Mesenchymal stem cell (in vitro differentiated cells and primary cell): ENCODE results near the gene MTOR.

Experiments
- DNase-seq: peaks from one replicate; pipeline ENCODE4 v3.0.0-alpha.2; 2013
- H2AFZ ChIP-seq: one replicate; pipeline ENCODE4 v1.6.1; 2013; ENCODE audit warnings: low read depth, mild to moderate bottlenecking, control low read depth, inconsistent platforms, low read length, moderate library complexity
- H2AK5ac ChIP-seq: 2 replicates; pipeline ENCODE4 v1.6.1; 2013; ENCODE audit warnings: low read length, moderate library complexity, mild to moderate bottlenecking, inconsistent platforms; ENCODE audit not compliant: severe bottlenecking
- H2BK120ac ChIP-seq: one replicate; pipeline ENCODE4 v1.6.1; 2013; ENCODE audit warnings: low read depth, mild to moderate bottlenecking, inconsistent platforms, low read length, moderate library complexity
- H2BK12ac ChIP-seq, 2 experiments: one replicate each; pipeline ENCODE4 v1.6.1; 2013; ENCODE audit warnings: inconsistent platforms in 2 of 2, low read length in 2 of 2, mild to moderate bottlenecking in 2 of 2, moderate library complexity in 2 of 2, control low read depth in 1 of 2
- H2BK15ac ChIP-seq: one replicate; pipeline ENCODE4 v1.6.1; 2013; ENCODE audit warnings: mild to moderate bottlenecking, low read depth, inconsistent platforms; ENCODE audit not compliant: poor library complexity, severe bottlenecking
- H2BK5ac ChIP-seq: 2 replicates; pipeline ENCODE4 v1.6.1; 2013; ENCODE audit warnings: low read depth, mild to moderate bottlenecking, low read length, control low read depth, inconsistent platforms; ENCODE audit not compliant: poor library complexity, severe bottlenecking
- H3K14ac ChIP-seq, 2 experiments: one replicate each; pipeline ENCODE4 v1.6.1; 2013; ENCODE audit warnings: inconsistent platforms in 2 of 2, low read length in 2 of 2, control low read depth in 1 of 2, mild to moderate bottlenecking in 1 of 2, moderate library complexity in 1 of 2
- H3K18ac ChIP-seq, 2 experiments: one replicate each; pipeline ENCODE4 v1.6.1; 2013; ENCODE audit warnings: inconsistent platforms in 2 of 2, low read length in 2 of 2, control low read depth in 1 of 2, low read depth in 1 of 2, mild to moderate bottlenecking in 1 of 2
- H3K23ac ChIP-seq, 2 experiments: one replicate each; pipeline ENCODE4 v1.6.1; 2013; ENCODE audit warnings: inconsistent platforms in 2 of 2, low read length in 2 of 2, mild to moderate bottlenecking in 2 of 2, moderate library complexity in 2 of 2, control low read depth in 1 of 2
- H3K27ac ChIP-seq: 2 replicates; pipeline ENCODE4 v1.5.1; 2013; ENCODE audit warnings: mild to moderate bottlenecking, moderate library complexity, low read length, control low read depth, inconsistent platforms; ENCODE audit not compliant: poor library complexity, severe bottlenecking
- H3K27me3 ChIP-seq, 2 experiments: 2 replicates each; pipeline versions ENCODE4 v1.6.1 to v1.7.0; 2013; ENCODE audit warnings: low read length in 2 of 2, mild to moderate bottlenecking in 2 of 2, moderate library complexity in 2 of 2, control low read depth in 1 of 2, inconsistent platforms in 1 of 2; ENCODE audit not compliant: control insufficient read depth in 1 of 2, insufficient read depth in 1 of 2
- H3K36me3 ChIP-seq, 2 experiments: 2 replicates each; pipeline versions ENCODE4 v1.6.1 to v1.7.0; 2013; ENCODE audit warnings: low read length in 2 of 2, control low read depth in 1 of 2, inconsistent platforms in 1 of 2, low read depth in 1 of 2, mild to moderate bottlenecking in 1 of 2; ENCODE audit not compliant: insufficient read depth in 2 of 2, control insufficient read depth in 1 of 2
- H3K4ac ChIP-seq, 2 experiments: one replicate each; pipeline ENCODE4 v1.6.1; 2013; ENCODE audit warnings: inconsistent platforms in 2 of 2, low read length in 2 of 2, mild to moderate bottlenecking in 2 of 2, moderate library complexity in 2 of 2, control low read depth in 1 of 2, low read depth in 1 of 2
- H3K4me1 ChIP-seq: 2 replicates; pipeline ENCODE4 v1.6.1; 2013; ENCODE audit warnings: low read depth, low read length, control low read depth; ENCODE audit not compliant: control insufficient read depth, insufficient read depth
- H3K4me2 ChIP-seq: 2 replicates; pipeline ENCODE4 v1.6.1; 2013; ENCODE audit warnings: low read length, mild to moderate bottlenecking, inconsistent platforms; ENCODE audit not compliant: poor library complexity, severe bottlenecking
- H3K4me3 ChIP-seq, 2 experiments: 2 replicates each; pipeline versions ENCODE4 v1.5.1 to v1.7.0; 2013; ENCODE audit warnings: low read length in 2 of 2, mild to moderate bottlenecking in 2 of 2, control low read depth in 1 of 2, low read depth in 1 of 2; ENCODE audit not compliant: insufficient read depth in 1 of 2
- H3K79me1 ChIP-seq: replicated peaks from 2 replicates; pipeline ENCODE4 v1.6.1; 2013; ENCODE audit warnings: mild to moderate bottlenecking, control low read depth, low read length, inconsistent platforms; ENCODE audit not compliant: poor library complexity, severe bottlenecking
- H3K9ac ChIP-seq: 2 replicates; pipeline ENCODE4 v1.7.0; 2013; ENCODE audit warnings: mild to moderate bottlenecking, low read length, moderate library complexity
- H3K9me3 ChIP-seq: 2 replicates; pipeline ENCODE4 v1.7.0; 2013; ENCODE audit warnings: mild to moderate bottlenecking, low read length; ENCODE audit not compliant: control insufficient read depth
- H4K8ac ChIP-seq: one replicate; pipeline ENCODE4 v1.6.1; 2013; ENCODE audit warnings: inconsistent platforms, mild to moderate bottlenecking, low read length, moderate library complexity
- H4K91ac ChIP-seq: one replicate; pipeline ENCODE4 v1.6.1; 2013; ENCODE audit warnings: mild to moderate bottlenecking, low read length, inconsistent platforms
- WGBS: methylation state at CpG from one replicate; pipeline ENCODE4 v1.1.7; 2013; ENCODE audit warnings: mixed read lengths; 5-methylcytosine and 5-hydroxymethylcytosine counted together

MTOR gene

DNA sequence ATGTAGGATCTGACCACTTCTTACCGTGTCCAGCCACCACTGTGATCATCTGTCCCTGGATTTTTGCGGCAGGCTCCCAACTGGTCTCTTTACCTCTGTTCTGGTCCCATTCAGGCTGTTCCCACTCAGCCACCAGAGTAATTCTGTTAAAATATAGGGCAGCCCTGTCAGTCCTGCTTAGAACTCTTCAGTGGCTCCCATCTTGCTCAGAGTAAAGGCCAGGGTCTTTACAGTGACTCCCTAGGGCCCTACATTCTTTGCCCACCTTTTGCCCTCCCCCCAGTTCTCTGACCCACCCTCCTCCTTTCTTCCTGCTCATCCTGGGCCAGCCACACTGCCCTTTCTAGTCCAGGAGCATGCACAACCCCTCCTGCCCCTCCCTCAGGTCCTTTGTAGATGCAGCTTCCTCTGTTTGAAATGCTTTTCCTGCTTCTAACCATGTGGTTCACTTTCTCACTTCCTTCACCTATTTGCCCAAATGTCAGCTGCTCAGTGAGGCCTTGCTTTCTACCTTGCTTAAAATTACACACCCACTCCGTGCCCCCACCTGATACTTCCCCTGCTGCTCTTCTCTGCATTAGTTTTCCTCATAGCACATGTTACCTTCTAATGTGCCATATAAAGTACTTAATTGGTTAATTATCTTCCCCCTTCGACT lies 18.5 kb upstream of the MTOR start:
- H3K23ac ChIP-seq = no peak overlapping the region
- H3K4me2 ChIP-seq = no peak overlapping the region
- H2AK5ac ChIP-seq = no peak overlapping the region
- peaks cover 52% of the 10 kb centered on the region for H3K79me1 ChIP-seq
- no peak overlapping the region for H4K8ac ChIP-seq
- peaks cover 3% of the 10 kb centered on the region for H3K4me1 ChIP-seq
- WGBS = 96% methylated on average over 4 of the region's 4 CpGs
- H4K91ac ChIP-seq = no peak overlapping the region
- no peak overlapping the region for H3K4ac ChIP-seq
- no peak overlapping the region for H2BK5ac ChIP-seq
- no peak overlapping the region for H3K18ac ChIP-seq
- H2AFZ ChIP-seq = no peak overlapping the region
- no peaks in the 10 kb centered on the region for H3K9me3 ChIP-seq
- DNase-seq = no peak
- H3K4me3 ChIP-seq = no peak overlapping the region
- no peaks in the 10 kb centered on the region for H3K27me3 ChIP-seq
- no peak overlapping the region for H3K9ac ChIP-seq
- H2BK12ac ChIP-seq = no peak overlapping the region
- H2BK15ac ChIP-seq = no peak overlapping the region
- no peak overlapping the region for H2BK120ac ChIP-seq
- no peak overlapping the region for H3K27ac ChIP-seq
- peaks cover 14 to 19% of the 10 kb centered on the region in 2 experiments for H3K36me3 ChIP-seq
- H3K14ac ChIP-seq = no peak overlapping the region

DNA sequence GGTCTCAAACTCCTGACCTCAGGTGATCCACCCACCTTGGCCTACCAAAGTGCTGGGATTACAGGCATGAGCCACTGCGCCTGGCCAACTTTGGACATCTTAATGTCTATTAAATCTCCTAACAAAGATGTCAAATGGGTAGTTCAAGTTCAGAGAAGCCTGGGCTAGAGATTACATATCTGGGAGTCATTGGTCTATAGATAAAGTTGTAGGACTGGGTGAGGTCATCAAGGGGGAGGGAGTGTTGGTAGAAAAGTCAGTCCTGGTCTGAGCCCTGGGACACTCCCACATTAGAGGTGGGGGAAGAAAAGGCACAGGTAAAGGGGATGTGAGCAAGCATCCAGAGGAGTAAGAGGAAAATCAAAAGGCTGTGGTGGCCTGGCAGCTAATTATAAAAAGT lies 17.3 kb upstream of the MTOR start:
- H3K27ac ChIP-seq = no peak overlapping the region
- no peak overlapping the region for H2BK5ac ChIP-seq
- no peak overlapping the region for H3K4me2 ChIP-seq
- no peak overlapping the region for H4K91ac ChIP-seq
- H3K9me3 ChIP-seq = no peaks in the 10 kb centered on the region
- no peak overlapping the region for H3K23ac ChIP-seq
- H3K36me3 ChIP-seq = peaks cover 7 to 18% of the 10 kb centered on the region in 2 experiments
- no CpG with 5 or more reads among the region's 1 CpG for WGBS
- no peak overlapping the region for H3K4ac ChIP-seq
- H3K14ac ChIP-seq = no peak overlapping the region
- H2BK15ac ChIP-seq = no peak overlapping the region
- DNase-seq = no peak
- H4K8ac ChIP-seq = no peak overlapping the region
- H2AFZ ChIP-seq = no peak overlapping the region
- H3K79me1 ChIP-seq = peaks cover 47% of the 10 kb centered on the region
- H3K18ac ChIP-seq = no peak overlapping the region
- H3K4me1 ChIP-seq = peaks cover 2% of the 10 kb centered on the region
- H3K4me3 ChIP-seq = no peak overlapping the region
- no peak overlapping the region for H2BK120ac ChIP-seq
- no peak overlapping the region for H2AK5ac ChIP-seq
- no peaks in the 10 kb centered on the region for H3K27me3 ChIP-seq
- no peak overlapping the region for H2BK12ac ChIP-seq
- H3K9ac ChIP-seq = no peak overlapping the region

DNA sequence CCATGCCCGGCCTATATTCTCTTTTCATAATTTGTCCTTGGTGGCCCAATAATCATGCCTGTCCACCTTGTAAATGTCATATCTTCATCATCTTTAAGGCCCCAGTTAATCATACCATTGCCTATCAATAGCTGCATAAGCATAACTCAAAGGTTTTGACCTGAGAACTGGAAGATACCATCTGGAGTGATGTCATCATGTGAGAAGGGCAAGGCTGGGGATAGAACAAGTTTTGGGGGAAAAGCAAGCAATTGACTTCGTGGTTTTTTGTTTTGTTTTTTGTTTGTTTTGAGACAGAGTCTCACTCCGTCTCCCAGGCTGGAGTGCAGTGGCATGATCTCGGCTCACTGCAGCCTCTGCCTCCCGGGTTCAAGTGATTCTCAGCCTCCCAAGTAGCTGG lies 16.8 kb upstream of the MTOR start:
- H3K4me2 ChIP-seq = no peak overlapping the region
- H3K9me3 ChIP-seq = no peaks in the 10 kb centered on the region
- no peak overlapping the region for H3K9ac ChIP-seq
- no peak overlapping the region for H2BK5ac ChIP-seq
- DNase-seq = no peak
- no peak overlapping the region for H2AK5ac ChIP-seq
- 86% methylated on average over 5 of the region's 5 CpGs for WGBS
- no peak overlapping the region for H4K8ac ChIP-seq
- H3K79me1 ChIP-seq = peaks cover 47% of the 10 kb centered on the region
- no peak overlapping the region for H3K4ac ChIP-seq
- H3K4me1 ChIP-seq = peaks cover 7% of the 10 kb centered on the region
- no peak overlapping the region for H2BK120ac ChIP-seq
- H3K27ac ChIP-seq = no peak overlapping the region
- no peak overlapping the region for H2BK12ac ChIP-seq
- no peak overlapping the region for H2BK15ac ChIP-seq
- no peak overlapping the region for H4K91ac ChIP-seq
- no peak overlapping the region for H3K18ac ChIP-seq
- no peak overlapping the region for H3K14ac ChIP-seq
- H3K36me3 ChIP-seq = peaks cover 7 to 18% of the 10 kb centered on the region in 2 experiments
- H3K4me3 ChIP-seq = no peak overlapping the region
- H2AFZ ChIP-seq = no peak overlapping the region
- no peaks in the 10 kb centered on the region for H3K27me3 ChIP-seq
- no peak overlapping the region for H3K23ac ChIP-seq

- no peak overlapping the region for H2BK15ac ChIP-seq
- H3K4me2 ChIP-seq = peak overlapping the region; percentile 83
- no peak overlapping the region for H3K18ac ChIP-seq
- no peak overlapping the region for H2BK5ac ChIP-seq
- H3K23ac ChIP-seq = peak overlapping the region in 1 of 2 experiments; percentile 67
- H3K4me3 ChIP-seq = peak overlapping the region; percentile 86 to 99
- no peaks in the 10 kb centered on the region for H3K27me3 ChIP-seq
- no peak overlapping the region for H2BK12ac ChIP-seq
- peaks cover 13% of the 10 kb centered on the region for H3K4me1 ChIP-seq
- peak overlapping the region; percentile 65 for H2AFZ ChIP-seq
- peak overlapping the region; percentile 99 for H4K8ac ChIP-seq
- H3K79me1 ChIP-seq = peaks cover 21% of the 10 kb centered on the region
- H2AK5ac ChIP-seq = no peak overlapping the region
- H3K36me3 ChIP-seq = peaks cover 0 to 8% of the 10 kb centered on the region in 2 experiments
- H4K91ac ChIP-seq = peak overlapping the region; percentile 36
- no peaks in the 10 kb centered on the region for H3K9me3 ChIP-seq
- H2BK120ac ChIP-seq = no peak overlapping the region
- peak overlapping the region in 1 of 2 experiments; percentile 71 for H3K14ac ChIP-seq
- WGBS = 7% methylated on average over 22 of the region's 22 CpGs
- DNase-seq = no peak
- H3K9ac ChIP-seq = peak overlapping the region; percentile 91
- H3K27ac ChIP-seq = peak overlapping the region; percentile 56
- H3K4ac ChIP-seq = no peak overlapping the region
These were observed 11.4 kb upstream of the MTOR start for GRCh38 chr1:11273595-11274234.
